Measurements from ENCODE around the gene TMEM250.
A peak's percentile ranks its signal among the peaks of the same experiment; 100 is the strongest.

The TMEM250 gene

GRCh38 chr9:136115206-136115605, 3.5 kb downstream of the TMEM250 start:
- Histone ChIP-seq H4K8ac (ENCODE audit: low read length) (no peak overlapping the region), H3K79me1 (replicated peaks; ENCODE audit: low read length, poor library complexity, severe bottlenecking) (peaks cover 17% of the 10 kb centered on the region), H2AFZ (ENCODE audit: low read depth, low read length) (no peak overlapping the region), H3K23ac (ENCODE audit: low read length in 2 of 2) (no peak overlapping the region), H3K4me1 (ENCODE audit: control insufficient read depth, insufficient read depth, low read depth, low read length) (peaks cover 46% of the 10 kb centered on the region), H3K36me3 (ENCODE audit: control insufficient read depth in 1 of 2, insufficient read depth in 2 of 2, low read depth in 1 of 2, low read length in 2 of 2) (peaks cover 23 to 28% of the 10 kb centered on the region in 2 experiments), H2BK5ac (ENCODE audit: low read depth, low read length, poor library complexity, severe bottlenecking) (no peak overlapping the region), H3K4ac (ENCODE audit: low read depth in 1 of 2, low read length in 2 of 2) (no peak overlapping the region), H3K9me3 (ENCODE audit: control insufficient read depth, low read length) (no peaks in the 10 kb centered on the region), H2BK120ac (ENCODE audit: low read depth, low read length) (no peak overlapping the region), H2AK5ac (ENCODE audit: low read length, severe bottlenecking) (no peak overlapping the region), H3K27ac (ENCODE audit: low read length, poor library complexity, severe bottlenecking) (no peak overlapping the region), H3K18ac (ENCODE audit: low read depth in 1 of 2, low read length in 2 of 2) (no peak overlapping the region), H3K27me3 (ENCODE audit: control insufficient read depth in 1 of 2, insufficient read depth in 1 of 2, low read length in 2 of 2) (no peaks in the 10 kb centered on the region), H3K14ac (ENCODE audit: low read length in 2 of 2) (no peak overlapping the region), H3K4me3 (ENCODE audit: insufficient read depth in 1 of 2, low read depth in 1 of 2, low read length in 2 of 2) (no peak overlapping the region), H2BK15ac (ENCODE audit: low read depth, poor library complexity, severe bottlenecking) (no peak overlapping the region), H3K9ac (ENCODE audit: low read length) (no peak overlapping the region), H4K91ac (ENCODE audit: low read length) (no peak overlapping the region), H3K4me2 (ENCODE audit: low read length, poor library complexity, severe bottlenecking) (no peak overlapping the region), H2BK12ac (ENCODE audit: low read length in 2 of 2) (peak overlapping the region in 1 of 2 experiments; percentile 15)
- WGBS = 98% methylated on average over 13 of the region's 13 CpGs
- DNase-seq = no peak

- no peak for DNase-seq
- Histone ChIP-seq H3K4me2 (ENCODE audit: low read length, poor library complexity, severe bottlenecking) (no peak overlapping the region), H3K9ac (ENCODE audit: low read length) (no peak overlapping the region), H4K91ac (ENCODE audit: low read length) (no peak overlapping the region), H3K18ac (ENCODE audit: low read depth in 1 of 2, low read length in 2 of 2) (no peak overlapping the region), H3K9me3 (ENCODE audit: control insufficient read depth, low read length) (no peaks in the 10 kb centered on the region), H3K4me3 (ENCODE audit: insufficient read depth in 1 of 2, low read depth in 1 of 2, low read length in 2 of 2) (no peak overlapping the region), H3K4ac (ENCODE audit: low read depth in 1 of 2, low read length in 2 of 2) (no peak overlapping the region), H3K27ac (ENCODE audit: low read length, poor library complexity, severe bottlenecking) (no peak overlapping the region), H3K23ac (ENCODE audit: low read length in 2 of 2) (no peak overlapping the region), H4K8ac (ENCODE audit: low read length) (no peak overlapping the region), H2BK12ac (ENCODE audit: low read length in 2 of 2) (no peak overlapping the region), H2AK5ac (ENCODE audit: low read length, severe bottlenecking) (no peak overlapping the region), H2BK15ac (ENCODE audit: low read depth, poor library complexity, severe bottlenecking) (no peak overlapping the region), H3K14ac (ENCODE audit: low read length in 2 of 2) (no peak overlapping the region), H2AFZ (ENCODE audit: low read depth, low read length) (no peak overlapping the region), H2BK120ac (ENCODE audit: low read depth, low read length) (no peak overlapping the region), H3K79me1 (replicated peaks; ENCODE audit: low read length, poor library complexity, severe bottlenecking) (peaks cover 17% of the 10 kb centered on the region), H3K36me3 (ENCODE audit: control insufficient read depth in 1 of 2, insufficient read depth in 2 of 2, low read depth in 1 of 2, low read length in 2 of 2) (peaks cover 23 to 28% of the 10 kb centered on the region in 2 experiments), H3K27me3 (ENCODE audit: control insufficient read depth in 1 of 2, insufficient read depth in 1 of 2, low read length in 2 of 2) (no peaks in the 10 kb centered on the region), H2BK5ac (ENCODE audit: low read depth, low read length, poor library complexity, severe bottlenecking) (no peak overlapping the region), H3K4me1 (ENCODE audit: control insufficient read depth, insufficient read depth, low read depth, low read length) (peaks cover 45% of the 10 kb centered on the region)
- WGBS = 95% methylated on average over 18 of the region's 18 CpGs
Measured at GRCh38 chr9:136114610-136115009, 4.1 kb downstream of the TMEM250 start.

- H2BK120ac ChIP-seq (ENCODE audit: low read depth, low read length) = peak overlapping the region; percentile 29
- WGBS = 96% methylated on average over 11 of the region's 11 CpGs
Measured at GRCh38 chr9:136112541-136112940, 6.1 kb downstream of the TMEM250 start.

GRCh38 chr9:136111910-136112309, 6.8 kb downstream of the TMEM250 start:
- Histone ChIP-seq H3K4me3 (ENCODE audit: insufficient read depth in 1 of 2, low read depth in 1 of 2, low read length in 2 of 2) (no peak overlapping the region), H2AFZ (ENCODE audit: low read depth, low read length) (no peak overlapping the region), H2BK15ac (ENCODE audit: low read depth, poor library complexity, severe bottlenecking) (no peak overlapping the region), H2BK120ac (ENCODE audit: low read depth, low read length) (no peak overlapping the region), H2AK5ac (ENCODE audit: low read length, severe bottlenecking) (peak overlapping the region; percentile 29), H3K27ac (ENCODE audit: low read length, poor library complexity, severe bottlenecking) (no peak overlapping the region), H3K9me3 (ENCODE audit: control insufficient read depth, low read length) (no peaks in the 10 kb centered on the region), H3K23ac (ENCODE audit: low read length in 2 of 2) (no peak overlapping the region), H2BK12ac (ENCODE audit: low read length in 2 of 2) (peak overlapping the region in 1 of 2 experiments; percentile 32), H3K27me3 (ENCODE audit: control insufficient read depth in 1 of 2, insufficient read depth in 1 of 2, low read length in 2 of 2) (no peaks in the 10 kb centered on the region), H4K8ac (ENCODE audit: low read length) (no peak overlapping the region), H3K4ac (ENCODE audit: low read depth in 1 of 2, low read length in 2 of 2) (peak overlapping the region in 1 of 2 experiments; percentile 8), H3K4me2 (ENCODE audit: low read length, poor library complexity, severe bottlenecking) (no peak overlapping the region), H3K79me1 (replicated peaks; ENCODE audit: low read length, poor library complexity, severe bottlenecking) (peaks cover 17% of the 10 kb centered on the region), H3K18ac (ENCODE audit: low read depth in 1 of 2, low read length in 2 of 2) (peak overlapping the region in 1 of 2 experiments; percentile 80), H3K36me3 (ENCODE audit: control insufficient read depth in 1 of 2, insufficient read depth in 2 of 2, low read depth in 1 of 2, low read length in 2 of 2) (peaks cover 23 to 28% of the 10 kb centered on the region in 2 experiments), H3K4me1 (ENCODE audit: control insufficient read depth, insufficient read depth, low read depth, low read length) (peaks cover 52% of the 10 kb centered on the region), H4K91ac (ENCODE audit: low read length) (no peak overlapping the region), H3K14ac (ENCODE audit: low read length in 2 of 2) (no peak overlapping the region), H2BK5ac (ENCODE audit: low read depth, low read length, poor library complexity, severe bottlenecking) (no peak overlapping the region), H3K9ac (ENCODE audit: low read length) (no peak overlapping the region)
- 92% methylated on average over 16 of the region's 16 CpGs for WGBS
- no peak for DNase-seq

More at GRCh38 chr9:136112541-136112940, 6.1 kb downstream of the TMEM250 start:
- Histone ChIP-seq H3K79me1 (replicated peaks; ENCODE audit: low read length, poor library complexity, severe bottlenecking) (peaks cover 17% of the 10 kb centered on the region), H3K27ac (ENCODE audit: low read length, poor library complexity, severe bottlenecking) (no peak overlapping the region), H3K14ac (ENCODE audit: low read length in 2 of 2) (no peak overlapping the region), H3K27me3 (ENCODE audit: control insufficient read depth in 1 of 2, insufficient read depth in 1 of 2, low read length in 2 of 2) (no peaks in the 10 kb centered on the region), H3K4ac (ENCODE audit: low read depth in 1 of 2, low read length in 2 of 2) (no peak overlapping the region), H4K8ac (ENCODE audit: low read length) (peak overlapping the region; percentile 47), H4K91ac (ENCODE audit: low read length) (peak overlapping the region; percentile 76), H2BK12ac (ENCODE audit: low read length in 2 of 2) (peak overlapping the region in 1 of 2 experiments; percentile 4), H3K9ac (ENCODE audit: low read length) (no peak overlapping the region), H3K9me3 (ENCODE audit: control insufficient read depth, low read length) (no peaks in the 10 kb centered on the region), H3K23ac (ENCODE audit: low read length in 2 of 2) (no peak overlapping the region), H3K4me2 (ENCODE audit: low read length, poor library complexity, severe bottlenecking) (no peak overlapping the region), H2BK15ac (ENCODE audit: low read depth, poor library complexity, severe bottlenecking) (no peak overlapping the region), H3K36me3 (ENCODE audit: control insufficient read depth in 1 of 2, insufficient read depth in 2 of 2, low read depth in 1 of 2, low read length in 2 of 2) (peaks cover 23 to 28% of the 10 kb centered on the region in 2 experiments), H2BK5ac (ENCODE audit: low read depth, low read length, poor library complexity, severe bottlenecking) (no peak overlapping the region), H3K4me1 (ENCODE audit: control insufficient read depth, insufficient read depth, low read depth, low read length) (peaks cover 58% of the 10 kb centered on the region), H2AFZ (ENCODE audit: low read depth, low read length) (no peak overlapping the region), H3K4me3 (ENCODE audit: insufficient read depth in 1 of 2, low read depth in 1 of 2, low read length in 2 of 2) (no peak overlapping the region), H3K18ac (ENCODE audit: low read depth in 1 of 2, low read length in 2 of 2) (peak overlapping the region in 1 of 2 experiments; percentile 6), H2AK5ac (ENCODE audit: low read length, severe bottlenecking) (peak overlapping the region; percentile 3)
- DNase-seq = no peak
